ENCODE data around the gene CSNK2A3. TPM values are rescaled to one million over a fixed set of nuclear protein-coding genes. Genes with fewer than 3 reads are reported as not detected.

CSNK2A3 gene
- total RNA-seq, 1 experiment from 2014 or later, result 1.7 TPM

GRCh38 chr11:11313902-11314692 is 39.0 kb downstream of the CSNK2A3 start:
- TF ChIP-seq CTCF (conservative IDR thresholded peaks at IDR 0.05), result no peak
- Histone ChIP-seq H3T11ph (ENCODE audit: low read length) (no peak overlapping the region), H3K4ac (ENCODE audit: low read depth, low read length) (no peak overlapping the region), H2AFZ (ENCODE audit: low read length) (no peak overlapping the region), H4K20me1 (ENCODE audit: control insufficient read depth, insufficient read depth, insufficient read length) (no peaks in the 10 kb centered on the region), H3K23me2 (ENCODE audit: insufficient read length, low read depth, low read length, poor library complexity, severe bottlenecking) (no peaks in the 10 kb centered on the region), H4K91ac (ENCODE audit: insufficient read length, low read depth, low read length) (no peak overlapping the region), H2BK12ac (ENCODE audit: insufficient read length, low read depth, low read length) (no peak overlapping the region), H3K27ac (ENCODE audit: insufficient read length, low read depth, low read length) (no peak overlapping the region), H3K9me3 (ENCODE audit: control insufficient read depth, low read depth, low read length) (no peaks in the 10 kb centered on the region), H3K4me1 (ENCODE audit: insufficient read depth, low read length) (no peaks in the 10 kb centered on the region), H3K4me2 (ENCODE audit: insufficient read depth, insufficient read length, low read length) (no peak overlapping the region), H3K9ac (ENCODE audit: extremely low read depth, insufficient read length, low read length) (no peak overlapping the region), H3K14ac (ENCODE audit: insufficient read depth, low read length) (no peak overlapping the region; the same call in 1 of the 2 replicates), H3K79me2 (ENCODE audit: insufficient read depth, low read length) (no peaks in the 10 kb centered on the region), H3K79me1 (ENCODE audit: insufficient read depth, low read depth, low read length, poor library complexity, severe bottlenecking) (no peaks in the 10 kb centered on the region), H4K5ac (ENCODE audit: insufficient read length, low read depth, low read length) (no peak overlapping the region), H2AK5ac (ENCODE audit: insufficient read length, low read length) (no peak overlapping the region), H3K56ac (ENCODE audit: insufficient read length, low read depth, low read length) (no peak overlapping the region), H2BK120ac (ENCODE audit: low read depth, low read length, poor library complexity, severe bottlenecking) (no peak overlapping the region), H2BK20ac (ENCODE audit: low read depth, low read length, poor library complexity, severe bottlenecking) (no peak overlapping the region), H2BK5ac (ENCODE audit: insufficient read length, low read length) (no peak overlapping the region), H3K23ac (ENCODE audit: insufficient read length, low read depth, low read length) (no peak overlapping the region), H4K8ac (replicated peaks; ENCODE audit: insufficient read length, low read depth, low read length) (no peak overlapping the region), H3K27me3 (ENCODE audit: insufficient read depth, low read length) (no peaks in the 10 kb centered on the region), H2BK15ac (ENCODE audit: low read depth, low read length) (no peak overlapping the region), H3K18ac (ENCODE audit: insufficient read length, low read depth, low read length) (no peak overlapping the region)
- H3K9me3 Mint-ChIP-seq, result no peaks in the 10 kb centered on the region
- peaks cover 4 to 8% of the 10 kb centered on the region in 2 experiments; a peak in 3 of 4 replicates for H3K4me1 Mint-ChIP-seq
- no CpG with 5 or more reads among the region's 6 CpGs for WGBS (ENCODE audit: extremely low coverage, insufficient read length, low lambda C conversion rate)
- no peaks in the 10 kb centered on the region for H3K36me3 Mint-ChIP-seq (ENCODE audit: insufficient read depth in 1 of 3, low read depth in 3 of 3)
- DNase-seq, result no peak
- no peak overlapping the region for H3K4me3 Mint-ChIP-seq
- H3K27me3 Mint-ChIP-seq (ENCODE audit: low read depth), result peaks cover 4% of the 10 kb centered on the region
- H3K27ac Mint-ChIP-seq, result no peak overlapping the region

All from H9 (cell line).